ENCODE measurements around the gene TRAPPC2. TPM values are rescaled to one million over a fixed set of nuclear protein-coding genes. Genes with fewer than 3 reads are reported as not detected.

The TRAPPC2 gene
- total and polyA plus RNA-seq, 9 of the 15 experiments (the other 6 are each of a cell fraction or from before 2014, with no cell fraction given) = 10.3 to 30.6 (median 18.6) TPM

- TF ChIP-seq STAT6 (CRISPR knock-in tag; IDR thresholded peaks at IDR 0.05) (no peak), FOXJ3 (CRISPR knock-in tag; IDR thresholded peaks at IDR 0.05) (no peak), SRSF3 (IDR thresholded peaks at IDR 0.05; ENCODE audit: insufficient read depth, low read length) (no peak), NCOR1 (IDR thresholded peaks at IDR 0.05) (no peak; the same call in 1 of the 2 replicates), E2F5 (CRISPR knock-in tag; IDR thresholded peaks at IDR 0.05) (no peak), TAF9B (IDR thresholded peaks at IDR 0.05; ENCODE audit: partially characterized antibody) (peak; percentile 59), ZEB2 (IDR thresholded peaks at IDR 0.05) (peak; percentile 88), ETV1 (tag; conservative IDR thresholded peaks at IDR 0.05; ENCODE audit: low read depth) (peak; percentile 18), EZH2 (IDR thresholded peaks at IDR 0.05; ENCODE audit: borderline replicate concordance, low read depth, low read length) (no peak), CBFA2T3 (IDR thresholded peaks at IDR 0.05) (no peak), BHLHE40 (IDR thresholded peaks at IDR 0.05; ENCODE audit: low read length) (no peak)
- TF ChIP-seq, protein P1, sequence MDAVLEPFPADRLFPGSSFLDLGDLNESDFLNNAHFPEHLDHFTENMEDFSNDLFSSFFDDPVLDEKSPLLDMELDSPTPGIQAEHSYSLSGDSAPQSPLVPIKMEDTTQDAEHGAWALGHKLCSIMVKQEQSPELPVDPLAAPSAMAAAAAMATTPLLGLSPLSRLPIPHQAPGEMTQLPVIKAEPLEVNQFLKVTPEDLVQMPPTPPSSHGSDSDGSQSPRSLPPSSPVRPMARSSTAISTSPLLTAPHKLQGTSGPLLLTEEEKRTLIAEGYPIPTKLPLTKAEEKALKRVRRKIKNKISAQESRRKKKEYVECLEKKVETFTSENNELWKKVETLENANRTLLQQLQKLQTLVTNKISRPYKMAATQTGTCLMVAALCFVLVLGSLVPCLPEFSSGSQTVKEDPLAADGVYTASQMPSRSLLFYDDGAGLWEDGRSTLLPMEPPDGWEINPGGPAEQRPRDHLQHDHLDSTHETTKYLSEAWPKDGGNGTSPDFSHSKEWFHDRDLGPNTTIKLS (IDR thresholded peaks at IDR 0.05; ENCODE audit: borderline replicate concordance, low read depth) = peak; percentile 93
- TF ChIP-seq, protein P2, sequence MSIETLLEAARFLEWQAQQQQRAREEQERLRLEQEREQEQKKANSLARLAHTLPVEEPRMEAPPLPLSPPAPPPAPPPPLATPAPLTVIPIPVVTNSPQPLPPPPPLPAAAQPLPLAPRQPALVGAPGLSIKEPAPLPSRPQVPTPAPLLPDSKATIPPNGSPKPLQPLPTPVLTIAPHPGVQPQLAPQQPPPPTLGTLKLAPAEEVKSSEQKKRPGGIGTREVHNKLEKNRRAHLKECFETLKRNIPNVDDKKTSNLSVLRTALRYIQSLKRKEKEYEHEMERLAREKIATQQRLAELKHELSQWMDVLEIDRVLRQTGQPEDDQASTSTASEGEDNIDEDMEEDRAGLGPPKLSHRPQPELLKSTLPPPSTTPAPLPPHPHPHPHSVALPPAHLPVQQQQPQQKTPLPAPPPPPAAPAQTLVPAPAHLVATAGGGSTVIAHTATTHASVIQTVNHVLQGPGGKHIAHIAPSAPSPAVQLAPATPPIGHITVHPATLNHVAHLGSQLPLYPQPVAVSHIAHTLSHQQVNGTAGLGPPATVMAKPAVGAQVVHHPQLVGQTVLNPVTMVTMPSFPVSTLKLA (conservative IDR thresholded peaks at IDR 0.05) = peak; percentile 56 to 67; a peak in 3 of 4 replicates
- TF ChIP-seq, protein P3, sequence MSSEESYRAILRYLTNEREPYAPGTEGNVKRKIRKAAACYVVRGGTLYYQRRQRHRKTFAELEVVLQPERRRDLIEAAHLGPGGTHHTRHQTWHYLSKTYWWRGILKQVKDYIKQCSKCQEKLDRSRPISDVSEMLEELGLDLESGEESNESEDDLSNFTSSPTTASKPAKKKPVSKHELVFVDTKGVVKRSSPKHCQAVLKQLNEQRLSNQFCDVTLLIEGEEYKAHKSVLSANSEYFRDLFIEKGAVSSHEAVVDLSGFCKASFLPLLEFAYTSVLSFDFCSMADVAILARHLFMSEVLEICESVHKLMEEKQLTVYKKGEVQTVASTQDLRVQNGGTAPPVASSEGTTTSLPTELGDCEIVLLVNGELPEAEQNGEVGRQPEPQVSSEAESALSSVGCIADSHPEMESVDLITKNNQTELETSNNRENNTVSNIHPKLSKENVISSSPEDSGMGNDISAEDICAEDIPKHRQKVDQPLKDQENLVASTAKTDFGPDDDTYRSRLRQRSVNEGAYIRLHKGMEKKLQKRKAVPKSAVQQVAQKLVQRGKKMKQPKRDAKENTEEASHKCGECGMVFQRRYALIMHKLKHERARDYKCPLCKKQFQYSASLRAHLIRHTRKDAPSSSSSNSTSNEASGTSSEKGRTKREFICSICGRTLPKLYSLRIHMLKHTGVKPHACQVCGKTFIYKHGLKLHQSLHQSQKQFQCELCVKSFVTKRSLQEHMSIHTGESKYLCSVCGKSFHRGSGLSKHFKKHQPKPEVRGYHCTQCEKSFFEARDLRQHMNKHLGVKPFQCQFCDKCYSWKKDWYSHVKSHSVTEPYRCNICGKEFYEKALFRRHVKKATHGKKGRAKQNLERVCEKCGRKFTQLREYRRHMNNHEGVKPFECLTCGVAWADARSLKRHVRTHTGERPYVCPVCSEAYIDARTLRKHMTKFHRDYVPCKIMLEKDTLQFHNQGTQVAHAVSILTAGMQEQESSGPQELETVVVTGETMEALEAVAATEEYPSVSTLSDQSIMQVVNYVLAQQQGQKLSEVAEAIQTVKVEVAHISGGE (CRISPR knock-in tag; IDR thresholded peaks at IDR 0.05) = peak; percentile 49 to 93 (median 61); a peak in 5 of 6 replicates
- TF ChIP-seq, protein P4, sequence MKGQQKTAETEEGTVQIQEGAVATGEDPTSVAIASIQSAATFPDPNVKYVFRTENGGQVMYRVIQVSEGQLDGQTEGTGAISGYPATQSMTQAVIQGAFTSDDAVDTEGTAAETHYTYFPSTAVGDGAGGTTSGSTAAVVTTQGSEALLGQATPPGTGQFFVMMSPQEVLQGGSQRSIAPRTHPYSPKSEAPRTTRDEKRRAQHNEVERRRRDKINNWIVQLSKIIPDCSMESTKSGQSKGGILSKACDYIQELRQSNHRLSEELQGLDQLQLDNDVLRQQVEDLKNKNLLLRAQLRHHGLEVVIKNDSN (CRISPR knock-in tag; IDR thresholded peaks at IDR 0.05) = no peak
Measured at GRCh38 chrX:13734278-13735172, at the start of gene TRAPPC2, which contains the start of gene OFD1 (continued).

All from K562 (cell line).